Measurements from ENCODE around the gene NES.

Gene NES

DNA sequence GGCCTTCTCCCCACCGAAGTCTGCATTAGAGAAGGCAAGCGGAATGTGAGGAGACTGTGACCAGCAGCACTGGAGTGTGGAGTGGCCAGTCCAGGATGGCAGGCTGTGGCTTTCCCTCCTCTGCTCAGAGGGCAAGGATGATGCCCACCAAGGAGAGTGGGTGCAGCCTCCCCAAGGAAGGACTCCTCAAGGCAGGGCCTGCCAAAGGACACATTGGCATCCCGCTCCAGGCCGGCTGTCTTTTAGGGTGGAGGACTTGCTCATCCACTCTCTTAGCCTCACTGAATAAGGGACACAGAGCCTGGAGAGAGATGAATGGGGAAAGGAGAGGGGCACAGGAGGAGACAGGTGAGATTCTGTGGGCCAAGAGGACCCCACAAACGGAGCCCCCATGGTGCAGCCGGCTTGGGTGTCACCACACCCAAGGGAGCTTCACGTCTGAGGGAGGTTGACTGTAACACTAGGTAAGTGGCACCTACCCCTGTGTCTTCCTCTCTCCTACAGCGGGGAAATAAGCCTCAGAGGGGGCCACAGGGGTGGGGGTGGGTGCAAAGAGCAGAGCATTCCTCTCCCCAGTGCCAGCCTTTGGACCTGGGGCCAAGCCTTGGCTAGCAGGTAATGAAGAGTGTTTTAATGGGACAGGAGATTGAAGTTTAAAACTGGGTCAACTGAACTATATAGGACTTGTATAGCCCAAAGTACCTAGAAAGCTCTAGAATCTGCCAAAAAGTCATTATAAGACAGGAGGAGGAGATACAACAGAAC, 4.2 kb upstream of the NES start:
- no peak for DNase-seq (ENCODE audit: low read depth)

- no peak for DNase-seq (ENCODE audit: low read depth)
Measured at GRCh38 chr1:156680056-156680455, 2.8 kb upstream of the NES start.

- DNase-seq (ENCODE audit: low read depth): no peak
Measured at GRCh38 chr1:156677616-156678596, 699 bp upstream of the NES start.

DNA sequence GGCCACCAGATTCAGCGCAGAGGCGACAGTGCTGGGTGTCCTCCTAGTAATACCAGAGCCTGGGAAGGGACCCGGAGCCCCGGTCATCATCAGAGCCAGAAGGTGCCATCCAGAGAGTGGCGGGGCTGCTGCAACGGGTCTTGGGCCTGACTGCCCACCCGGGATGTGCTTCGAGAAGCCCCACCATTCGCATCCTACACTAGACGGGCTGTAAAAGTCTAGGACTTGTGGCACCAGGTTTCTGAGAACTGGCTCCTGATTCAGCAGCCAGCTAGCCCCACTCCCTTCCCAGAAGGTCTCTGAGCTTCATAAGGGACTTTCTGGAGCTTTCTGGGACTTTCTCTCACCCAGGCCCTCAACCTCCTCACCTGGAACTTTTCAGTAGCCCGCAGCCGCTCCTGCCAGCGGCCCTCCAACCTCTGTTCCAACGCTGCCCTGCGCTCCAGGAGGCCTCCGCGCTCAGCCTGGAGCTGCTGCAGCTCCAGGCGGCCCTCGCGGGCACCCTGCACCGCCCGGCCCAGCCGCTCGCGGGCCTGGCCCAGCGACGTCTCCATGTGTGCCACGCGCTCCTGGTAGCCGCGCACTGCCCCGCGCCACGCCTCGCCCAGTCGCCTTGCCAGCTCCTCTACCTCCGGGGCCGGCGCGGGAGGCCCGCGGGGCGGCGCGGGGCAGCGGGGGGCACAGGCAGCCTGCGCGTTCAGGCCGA, 940 bp downstream of the NES start:
- DNase-seq (ENCODE audit: low read depth): no peak

GRCh38 chr1:156675210-156676113, 1.7 kb downstream of the NES start:
- DNase-seq (ENCODE audit: low read depth): no peak

DNA sequence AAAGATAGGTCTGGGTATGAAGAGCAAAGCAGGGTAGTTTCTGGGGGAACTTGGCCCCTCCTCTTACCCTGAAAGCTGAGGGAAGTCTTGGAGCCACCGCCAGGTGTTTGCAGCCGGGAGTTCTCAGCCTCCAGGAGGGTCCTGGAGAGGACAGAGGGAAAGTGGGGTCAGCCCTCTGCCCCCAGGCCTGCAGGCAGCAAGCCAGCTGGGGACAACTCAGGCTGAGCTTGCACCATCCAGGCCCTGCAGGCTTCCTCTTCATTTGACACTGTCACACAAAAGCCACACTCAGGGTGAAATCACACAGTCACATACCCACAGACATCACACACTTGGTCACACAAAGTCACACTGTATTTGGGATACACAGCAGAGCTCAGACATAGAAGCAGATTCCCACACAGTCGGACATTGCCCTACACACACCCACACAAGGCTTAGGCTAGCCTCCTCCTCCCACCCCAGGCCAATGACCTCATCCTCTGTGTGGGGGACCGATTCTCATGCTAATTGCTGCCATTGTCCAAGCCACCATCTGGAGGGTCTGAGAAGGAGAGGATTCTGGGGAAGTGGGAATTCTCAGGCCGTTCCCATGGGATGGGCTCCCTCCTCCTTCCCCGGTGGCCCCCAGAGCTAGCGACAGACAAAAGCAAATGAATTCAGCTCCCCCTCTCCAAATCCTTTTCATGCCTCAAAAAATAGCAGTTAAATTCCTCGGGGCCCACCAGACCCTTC, 3.7 kb downstream of the NES start:
- DNase-seq (ENCODE audit: low read depth): no peak

DNA sequence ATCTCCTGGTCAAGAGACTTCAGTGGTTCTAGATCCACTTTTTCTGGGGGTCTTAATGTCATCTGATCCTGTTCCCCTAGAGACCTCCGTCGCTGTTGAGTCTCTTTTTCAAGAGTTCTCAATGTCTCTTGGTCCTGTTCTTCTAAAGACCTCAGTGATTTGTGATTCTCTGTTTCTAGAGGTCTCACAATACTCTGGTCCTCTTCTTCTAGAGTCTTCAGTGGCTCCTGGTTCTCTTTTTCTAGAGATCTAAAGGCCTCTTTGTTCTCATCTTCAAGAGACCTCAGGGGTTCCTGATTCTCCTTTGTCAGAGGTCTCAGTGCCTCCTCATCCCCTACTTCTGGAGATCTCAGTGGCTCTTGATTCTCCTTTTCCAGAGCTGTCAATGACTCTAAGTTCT, 5.4 kb downstream of the NES start:
- no peak for DNase-seq (ENCODE audit: low read depth)

- DNase-seq (ENCODE audit: low read depth): no peak
Measured at GRCh38 chr1:156670791-156671190, 6.4 kb downstream of the NES start.

DNA sequence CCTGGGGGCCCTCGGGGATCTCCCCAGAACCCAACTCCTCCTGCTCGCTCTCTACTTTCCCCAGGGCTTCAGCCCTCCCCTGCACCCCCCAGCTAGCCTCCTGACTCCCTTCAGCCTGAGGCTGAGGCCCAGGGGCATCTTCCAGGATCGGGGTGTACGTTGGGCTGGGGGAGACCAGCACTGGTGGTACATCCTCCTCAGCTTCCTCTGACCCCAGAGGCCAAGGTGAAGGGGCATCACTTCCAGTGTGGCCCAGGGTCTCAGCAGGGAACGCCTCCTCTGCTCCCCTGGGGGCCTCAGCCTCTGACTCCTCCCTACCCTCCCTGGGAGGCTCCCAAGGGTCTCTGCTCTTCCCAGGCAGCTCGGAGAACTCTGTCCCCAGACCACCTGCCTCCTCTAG, 6.8 kb downstream of the NES start:
- DNase-seq (ENCODE audit: low read depth): no peak

DNA sequence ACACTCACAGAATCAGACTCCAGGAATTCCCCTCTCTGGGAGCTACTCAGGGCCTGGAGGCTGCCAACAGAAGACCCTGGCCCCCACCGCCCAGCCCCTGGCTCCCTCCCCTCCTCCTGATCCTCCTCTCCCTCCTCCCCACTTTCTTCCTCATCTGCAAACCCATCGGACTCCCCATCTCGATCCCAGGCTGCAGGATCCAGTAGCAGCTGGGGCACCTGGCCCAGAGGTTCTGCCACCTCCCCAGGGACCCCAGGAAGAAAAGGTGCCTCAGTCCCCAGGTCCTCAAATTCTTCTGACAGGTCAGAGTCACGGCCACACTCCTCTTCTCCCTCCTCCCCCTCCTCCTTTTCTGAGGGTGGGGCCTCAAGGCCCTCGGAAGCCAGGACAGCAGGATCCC, 7.4 kb downstream of the NES start:
- no peak for DNase-seq (ENCODE audit: low read depth)

DNA sequence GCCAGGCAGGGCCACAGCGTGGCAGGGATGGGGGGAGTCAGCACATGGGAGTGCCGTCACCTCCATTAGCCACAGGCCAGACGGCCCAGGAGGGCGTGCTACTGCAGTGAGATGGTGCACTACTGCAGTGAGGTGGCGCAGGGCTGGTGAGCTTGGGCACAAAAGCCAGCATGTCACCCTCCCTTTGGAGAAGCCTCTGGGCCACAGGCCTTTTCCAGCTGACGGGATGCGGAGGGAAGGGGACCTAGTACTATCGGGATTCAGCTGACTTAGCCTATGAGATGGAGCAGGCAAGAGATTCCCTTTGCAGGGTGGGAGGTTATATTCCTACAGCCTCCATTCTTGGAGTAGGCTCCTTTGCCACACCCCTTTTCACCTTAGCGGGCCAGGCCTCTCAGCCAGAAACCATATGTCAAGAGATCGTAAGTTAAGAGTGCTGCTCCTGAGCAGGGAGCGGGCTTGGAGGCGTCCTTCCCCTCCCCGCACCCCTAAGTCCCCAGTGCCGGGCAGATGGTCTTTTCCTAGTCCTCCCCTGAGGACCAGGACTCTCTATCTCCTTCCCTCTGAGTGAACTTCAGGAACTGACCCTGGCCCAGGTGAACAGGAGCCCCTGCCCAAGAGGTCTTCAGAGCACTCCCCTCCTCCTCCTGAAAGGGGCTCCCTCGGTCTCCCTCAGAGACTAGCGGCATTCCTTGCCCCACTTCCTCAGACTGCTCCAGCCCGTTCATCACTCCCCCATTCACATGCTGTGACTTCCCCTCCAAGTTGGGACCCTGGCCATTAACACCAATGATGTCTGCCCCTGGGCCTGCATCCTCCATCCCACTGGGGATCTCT, 8.2 kb downstream of the NES start:
- DNase-seq (ENCODE audit: low read depth): no peak

DNA sequence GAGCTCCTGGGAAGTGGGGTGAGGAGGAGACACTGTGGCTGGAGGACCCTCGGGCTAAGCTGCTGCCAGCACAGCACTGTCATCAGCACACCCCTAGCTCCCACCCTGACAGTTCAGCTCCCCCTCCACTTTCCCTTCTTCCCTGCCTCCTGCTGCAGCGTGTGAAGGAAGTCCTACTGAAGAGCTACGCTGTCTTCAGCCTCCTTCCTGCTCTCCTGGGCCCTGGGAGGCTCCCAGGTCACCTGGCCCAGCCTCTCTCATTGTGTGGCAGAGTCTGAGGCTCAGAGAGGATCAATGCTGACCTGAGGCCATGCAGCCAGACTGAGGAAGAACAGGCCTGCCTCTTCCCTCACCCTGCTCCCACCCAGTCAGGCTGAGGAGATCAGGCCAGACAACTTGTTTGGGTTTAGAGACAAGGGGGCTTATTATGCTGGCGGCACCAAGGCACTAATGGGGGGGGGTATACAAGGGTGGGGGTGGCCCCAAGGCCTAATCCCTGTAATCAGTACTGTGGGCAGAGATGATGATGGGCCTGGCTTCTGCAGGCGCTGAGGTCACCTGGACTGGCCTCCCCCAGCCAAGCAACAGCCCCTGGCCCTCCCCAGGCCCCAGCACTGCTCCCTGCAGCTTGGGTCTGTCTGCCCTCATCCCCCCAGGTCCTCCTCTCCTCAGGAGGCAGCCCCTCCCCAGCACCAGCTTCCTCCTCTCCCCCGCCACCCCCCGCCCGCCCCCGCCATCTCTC, 9.1 kb downstream of the NES start:
- DNase-seq (ENCODE audit: low read depth): no peak

DNA sequence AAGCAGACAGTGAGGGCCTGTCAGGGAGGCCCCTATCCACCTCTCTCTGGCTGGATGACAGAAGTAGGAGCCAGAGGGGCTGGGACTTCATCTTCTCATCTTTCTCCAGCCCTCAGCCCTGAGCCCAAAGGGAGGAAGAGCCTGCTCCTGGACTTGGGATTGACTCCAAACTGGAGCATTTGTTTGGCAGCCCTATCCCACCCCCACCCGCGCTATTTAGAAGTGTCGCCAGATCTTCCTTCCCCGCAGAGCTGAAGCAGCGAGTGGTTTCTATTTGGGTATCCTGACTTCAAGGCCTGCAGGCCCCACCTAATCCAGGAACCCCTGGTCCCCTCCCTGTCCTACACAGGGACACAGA, 9.6 kb downstream of the NES start:
- DNase-seq (ENCODE audit: low read depth): no peak

GRCh38 chr1:156666862-156667609, 10.2 kb downstream of the NES start:
- no peak for DNase-seq (ENCODE audit: low read depth)

GRCh38 chr1:156665539-156665938, 11.7 kb downstream of the NES start:
- DNase-seq (ENCODE audit: low read depth): no peak

GRCh38 chr1:156664767-156665411, 12.3 kb downstream of the NES start:
- no peak for DNase-seq (ENCODE audit: low read depth)

GRCh38 chr1:156664046-156664766, 13.0 kb downstream of the NES start:
- no peak for DNase-seq (ENCODE audit: low read depth)

All from stimulated activated CD8-positive, alpha-beta memory T cell treated with anti-CD3 and anti-CD28 coated beads, Interleukin-12 subunit alpha, Interleukin-12 subunit beta, amount 100 ng/mL, for 4 hours (primary cell).